Esophagus (tissue), 2 donors: ENCODE data around the gene MAP7D1. TPM values are rescaled to one million over a fixed set of nuclear protein-coding genes. Genes with fewer than 3 reads are reported as not detected.

ENCODE experiments used
- H3K27ac ChIP-seq, 2 donors: one replicate each; pipeline ENCODE4 v1.5.1; 2013; ENCODE audit warnings: low read depth in 2 of 2, mild to moderate bottlenecking in 2 of 2, inconsistent platforms in 1 of 2, low read length in 1 of 2, moderate library complexity in 1 of 2
- H3K27me3 ChIP-seq, 2 donors: one replicate each; pipeline ENCODE4 v1.6.1; 2013; ENCODE audit warnings: low read length in 2 of 2, control low read depth in 1 of 2, mild to moderate bottlenecking in 1 of 2; ENCODE audit not compliant: insufficient read depth in 2 of 2, control insufficient read depth in 1 of 2
- H3K36me3 ChIP-seq, 2 donors: one replicate each; pipeline ENCODE4 v1.6.1; 2013; ENCODE audit warnings: low read length in 1 of 2; ENCODE audit not compliant: control insufficient read depth in 2 of 2, insufficient read depth in 2 of 2
- H3K4me1 ChIP-seq, 2 donors: one replicate each; pipeline ENCODE4 v1.6.1; 2013; ENCODE audit warnings: low read length in 1 of 2; ENCODE audit not compliant: control insufficient read depth in 2 of 2, insufficient read depth in 2 of 2
- H3K4me3 ChIP-seq, 2 donors: one replicate each; pipeline ENCODE4 v1.5.1; 2013; ENCODE audit warnings: low read length in 2 of 2, mild to moderate bottlenecking in 2 of 2, low read depth in 1 of 2, moderate library complexity in 1 of 2
- H3K9me3 ChIP-seq, 2 donors: one replicate each; pipeline ENCODE4 v1.6.1; 2013; ENCODE audit warnings: mild to moderate bottlenecking in 2 of 2, low read depth in 1 of 2, low read length in 1 of 2, moderate library complexity in 1 of 2; ENCODE audit not compliant: control insufficient read depth in 2 of 2, insufficient read depth in 1 of 2
- WGBS, 2 donors: extraction: QIAGEN DNeasy Blood & Tissue Kit; methylation state at CpG; one replicate each; pipeline ENCODE4 v1.1.7; 2013; 5-methylcytosine and 5-hydroxymethylcytosine counted together
- polyA plus RNA-seq, 2 donors: library from polyadenylated mRNA; stranded (reverse); fragments of 200-250 nt; gene quantifications; one replicate each; pipeline ENCODE4 v1.2.3, GENCODE V29; 2013
- donor health status: healthy with polysubstance abuse.
- donor health status: Bipolar disorder and iron deficiency.

MAP7D1 gene
- polyA plus RNA-seq, 2 donors: 33.1 to 55.3 TPM

- Histone ChIP-seq H3K9me3 (no peaks in the 10 kb centered on the region), H3K27me3 (no peaks in the 10 kb centered on the region), H3K27ac (peak overlapping the region in 1 of 2 donors; percentile 5), H3K4me1 (peaks cover 8 to 10% of the 10 kb centered on the region in 2 donors), H3K4me3 (no peak overlapping the region), H3K36me3 (peaks cover 40 to 80% of the 10 kb centered on the region in 2 donors)
- WGBS, 2 donors: 51 to 64% methylated on average over 11 of the region's 11 CpGs
These were observed 18.8 kb downstream of the MAP7D1 start for GRCh38 chr1:36174713-36175112.

GRCh38 chr1:36175137-36176095 lies 19.5 kb downstream of the MAP7D1 start:
- WGBS, 2 donors: 82% methylated on average over 11 of the region's 11 CpGs
- peak overlapping the region; percentile 5 to 17 for H3K27ac ChIP-seq
- no peak overlapping the region for H3K4me3 ChIP-seq
- H3K4me1 ChIP-seq: peaks cover 8 to 10% of the 10 kb centered on the region in 2 donors
- H3K36me3 ChIP-seq: peaks cover 46 to 86% of the 10 kb centered on the region in 2 donors
- no peaks in the 10 kb centered on the region for H3K9me3 ChIP-seq
- H3K27me3 ChIP-seq: no peaks in the 10 kb centered on the region

GRCh38 chr1:36176106-36176949 lies 20.4 kb downstream of the MAP7D1 start:
- 84 to 90% methylated on average over 64 to 76 of the region's 76 CpGs for WGBS, 2 donors
- H3K27ac ChIP-seq: peak overlapping the region in 1 of 2 donors; percentile 17
- peaks cover 48 to 84% of the 10 kb centered on the region in 2 donors for H3K36me3 ChIP-seq
- H3K4me1 ChIP-seq: peaks cover 5 to 7% of the 10 kb centered on the region in 2 donors
- no peaks in the 10 kb centered on the region for H3K9me3 ChIP-seq
- H3K27me3 ChIP-seq: no peaks in the 10 kb centered on the region
- H3K4me3 ChIP-seq: no peak overlapping the region

- 80 to 90% methylated on average over 32 to 33 of the region's 33 CpGs for WGBS, 2 donors
- Histone ChIP-seq H3K27me3 (no peaks in the 10 kb centered on the region), H3K9me3 (no peaks in the 10 kb centered on the region), H3K27ac (no peak overlapping the region), H3K4me1 (peaks cover 5 to 7% of the 10 kb centered on the region in 2 donors), H3K4me3 (no peak overlapping the region), H3K36me3 (peaks cover 42 to 72% of the 10 kb centered on the region in 2 donors)
These were observed 21.9 kb downstream of the MAP7D1 start for GRCh38 chr1:36177589-36178431.

- WGBS, 2 donors: 66 to 83% methylated on average over 60 to 62 of the region's 62 CpGs
- H3K36me3 ChIP-seq: peaks cover 40 to 66% of the 10 kb centered on the region in 2 donors
- H3K4me1 ChIP-seq: peaks cover 4 to 7% of the 10 kb centered on the region in 2 donors
- no peaks in the 10 kb centered on the region for H3K9me3 ChIP-seq
- H3K27ac ChIP-seq: peak overlapping the region in 1 of 2 donors; percentile 1
- no peaks in the 10 kb centered on the region for H3K27me3 ChIP-seq
- no peak overlapping the region for H3K4me3 ChIP-seq
These were observed 22.7 kb downstream of the MAP7D1 start for GRCh38 chr1:36178471-36179219.

GRCh38 chr1:36179220-36179600 lies 23.2 kb downstream of the MAP7D1 start:
- Histone ChIP-seq H3K4me3 (no peak overlapping the region), H3K36me3 (peaks cover 35 to 60% of the 10 kb centered on the region in 2 donors), H3K4me1 (peaks cover 4 to 7% of the 10 kb centered on the region in 2 donors), H3K9me3 (no peaks in the 10 kb centered on the region), H3K27me3 (no peaks in the 10 kb centered on the region), H3K27ac (peak overlapping the region in 1 of 2 donors; percentile 1)
- WGBS, 2 donors: 84 to 92% methylated on average over 19 of the region's 19 CpGs

GRCh38 chr1:36182734-36183133 lies 26.8 kb downstream of the MAP7D1 start:
- no peaks in the 10 kb centered on the region for H3K27me3 ChIP-seq
- H3K27ac ChIP-seq: peak overlapping the region; percentile 22 to 34
- peaks cover 0 to 4% of the 10 kb centered on the region in 2 donors for H3K4me1 ChIP-seq
- peaks cover 22 to 30% of the 10 kb centered on the region in 2 donors for H3K36me3 ChIP-seq
- WGBS, 2 donors: 74% methylated on average over 2 of the region's 2 CpGs
- H3K9me3 ChIP-seq: no peaks in the 10 kb centered on the region
- H3K4me3 ChIP-seq: no peak overlapping the region

GRCh38 chr1:36183309-36183856 lies 27.4 kb downstream of the MAP7D1 start:
- Histone ChIP-seq H3K27ac (peak overlapping the region in 1 of 2 donors; percentile 34), H3K9me3 (no peaks in the 10 kb centered on the region), H3K36me3 (peaks cover 17 to 23% of the 10 kb centered on the region in 2 donors), H3K27me3 (no peaks in the 10 kb centered on the region), H3K4me1 (peaks cover 0 to 4% of the 10 kb centered on the region in 2 donors), H3K4me3 (no peak overlapping the region)
- 69 to 72% methylated on average over 2 of the region's 2 CpGs for WGBS, 2 donors
